GM21360 (cell line): Measurements from ENCODE around the gene CXCR5.
"Not testable (repeated sequence)": the region's sequence is repeated elsewhere in the genome, so short reads cannot be mapped to it uniquely, and the experiment has no call there.

Source experiments
- ATAC-seq: cut with Tn5 transposase; IDR thresholded peaks from one replicate; pipeline ENCODE4 v1.9.1; 2021; ENCODE audit warnings: mild to moderate bottlenecking, moderate library complexity; ENCODE audit not compliant: unreplicated experiment

CXCR5 gene, protein sequence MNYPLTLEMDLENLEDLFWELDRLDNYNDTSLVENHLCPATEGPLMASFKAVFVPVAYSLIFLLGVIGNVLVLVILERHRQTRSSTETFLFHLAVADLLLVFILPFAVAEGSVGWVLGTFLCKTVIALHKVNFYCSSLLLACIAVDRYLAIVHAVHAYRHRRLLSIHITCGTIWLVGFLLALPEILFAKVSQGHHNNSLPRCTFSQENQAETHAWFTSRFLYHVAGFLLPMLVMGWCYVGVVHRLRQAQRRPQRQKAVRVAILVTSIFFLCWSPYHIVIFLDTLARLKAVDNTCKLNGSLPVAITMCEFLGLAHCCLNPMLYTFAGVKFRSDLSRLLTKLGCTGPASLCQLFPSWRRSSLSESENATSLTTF

GRCh38 chr11:118883368-118884071 lies at the start of gene CXCR5:
Gene CXCR5, plus strand, starts transcription at chr11:118883892. Its CDS starts 50 bp downstream, at chr11:118883942.
- peak; percentile 73 for ATAC-seq

DNA sequence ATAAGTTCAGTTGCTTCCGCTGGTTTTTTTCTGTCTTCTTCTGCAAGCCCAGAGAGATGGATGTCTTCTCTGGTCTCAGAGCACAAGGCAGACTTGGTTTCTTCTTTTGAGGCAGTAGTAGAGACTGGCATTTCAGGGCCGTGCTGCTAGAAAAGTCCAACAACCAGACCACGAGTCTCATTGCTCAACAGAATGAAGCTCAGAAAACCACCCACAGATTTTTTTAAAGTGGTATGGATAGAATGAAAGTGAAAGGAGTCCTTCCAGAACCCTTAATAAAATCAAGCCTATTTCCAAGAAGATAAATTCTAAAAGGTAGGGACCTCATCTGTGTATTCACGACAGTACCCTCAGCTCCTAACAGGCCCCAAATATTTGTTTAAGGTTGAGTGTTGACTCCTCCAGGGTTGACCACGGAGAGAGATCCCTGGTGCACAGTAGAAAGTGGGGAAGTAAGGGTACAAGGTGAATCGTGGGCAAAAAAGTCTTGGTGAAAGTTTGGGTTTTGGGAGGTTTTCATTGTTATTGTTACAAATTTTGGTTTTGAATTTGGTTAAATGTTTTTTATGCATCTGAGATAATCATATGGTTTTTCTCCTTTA lies 49.2 kb upstream of the CXCR5 start:
- no peak for ATAC-seq

- no peak for ATAC-seq
Measured at GRCh38 chr11:118837868-118838267, 45.8 kb upstream of the CXCR5 start.

DNA sequence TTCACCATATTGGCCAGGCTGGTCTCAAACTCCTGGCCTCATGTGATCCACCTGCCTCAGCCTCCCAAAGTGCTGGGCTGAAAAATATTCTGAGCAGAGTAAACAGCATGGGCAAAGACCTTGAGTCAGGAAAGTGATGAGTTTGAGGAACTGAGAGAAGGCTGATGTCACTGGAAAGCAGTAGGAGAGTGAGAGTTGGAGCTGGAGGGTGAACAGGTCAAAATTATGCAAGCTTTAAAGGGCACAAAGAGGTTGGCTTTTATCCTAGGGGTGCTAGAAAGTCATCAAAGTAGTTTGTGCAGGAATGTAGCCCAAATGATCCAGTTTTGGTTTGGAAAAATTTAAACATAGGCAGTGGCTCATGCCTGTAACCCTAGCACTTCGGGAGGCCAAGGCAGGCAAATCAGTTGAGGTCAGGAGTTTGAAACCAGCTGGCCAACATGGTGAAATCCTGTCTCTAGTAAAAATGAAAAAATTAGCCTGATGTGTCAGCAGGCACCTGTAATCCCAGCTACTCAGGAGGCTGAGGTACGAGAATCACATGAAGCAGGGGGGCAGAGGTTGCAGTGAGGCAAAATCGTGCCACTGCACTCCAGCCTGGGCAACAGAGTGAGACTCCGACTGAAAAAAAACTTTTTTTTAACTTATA lies 44.7 kb upstream of the CXCR5 start:
- peak; percentile 71 for ATAC-seq

DNA sequence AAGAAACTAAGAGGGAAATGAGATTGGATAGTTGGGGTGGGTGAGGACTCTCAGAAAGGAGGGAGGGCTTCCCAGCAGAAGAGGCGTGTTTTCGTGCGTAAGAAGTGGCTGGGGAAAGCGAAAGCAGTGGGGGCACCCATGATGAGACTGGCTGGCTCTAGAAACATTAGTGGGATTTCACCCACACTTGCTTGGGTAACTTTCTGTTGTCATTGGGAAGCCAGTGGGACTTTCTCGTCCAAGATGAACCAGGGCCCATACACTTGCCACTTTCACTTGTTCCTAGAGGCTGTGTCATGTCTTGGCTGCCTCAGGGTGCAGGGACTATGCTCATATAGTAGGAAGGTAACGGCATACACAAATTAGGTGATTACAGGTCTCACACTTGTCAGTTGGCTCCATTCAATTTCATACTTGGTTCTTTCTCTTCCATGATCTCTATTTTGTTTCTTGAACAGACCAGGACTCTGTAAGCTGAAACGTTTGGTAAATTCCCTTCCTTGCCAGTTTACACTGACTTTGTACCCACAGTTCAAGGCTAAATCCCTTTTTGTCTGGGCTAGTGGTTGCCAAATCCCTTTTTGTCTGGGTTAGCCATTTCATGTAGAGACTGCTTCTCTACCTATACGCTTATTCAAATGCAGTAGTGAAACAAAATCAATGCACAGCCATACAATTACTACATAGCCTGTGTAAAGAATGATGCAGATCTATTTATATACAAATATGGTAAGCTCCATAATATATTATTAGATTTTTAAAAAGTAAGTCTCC lies 42.0 kb upstream of the CXCR5 start:
- peak; percentile 46 for ATAC-seq

GRCh38 chr11:118842369-118842768 lies 41.3 kb upstream of the CXCR5 start:
- no peak for ATAC-seq

DNA sequence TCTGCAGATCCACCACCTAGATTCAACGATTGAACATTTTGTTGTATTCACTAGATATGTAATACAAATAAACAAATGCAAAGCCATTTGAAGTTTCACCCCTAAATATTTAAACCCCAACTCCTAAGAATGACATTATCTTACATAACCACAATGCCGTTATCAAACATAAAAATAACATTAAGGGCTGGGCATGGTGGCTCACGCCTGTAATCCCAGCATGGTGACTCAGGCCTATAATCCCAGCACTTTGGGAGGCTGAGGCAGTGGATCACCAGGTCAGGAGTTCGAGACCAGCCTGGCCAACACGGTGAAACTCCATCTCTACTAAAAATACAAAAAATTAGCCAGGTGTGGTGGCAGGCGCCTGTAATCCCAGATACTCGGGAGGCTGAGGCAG lies 40.8 kb upstream of the CXCR5 start:
- not testable (repeated sequence) for ATAC-seq

GRCh38 chr11:118843565-118843964 lies 40.1 kb upstream of the CXCR5 start:
- ATAC-seq: no peak

GRCh38 chr11:118845369-118845768 lies 38.3 kb upstream of the CXCR5 start:
- no peak for ATAC-seq

DNA sequence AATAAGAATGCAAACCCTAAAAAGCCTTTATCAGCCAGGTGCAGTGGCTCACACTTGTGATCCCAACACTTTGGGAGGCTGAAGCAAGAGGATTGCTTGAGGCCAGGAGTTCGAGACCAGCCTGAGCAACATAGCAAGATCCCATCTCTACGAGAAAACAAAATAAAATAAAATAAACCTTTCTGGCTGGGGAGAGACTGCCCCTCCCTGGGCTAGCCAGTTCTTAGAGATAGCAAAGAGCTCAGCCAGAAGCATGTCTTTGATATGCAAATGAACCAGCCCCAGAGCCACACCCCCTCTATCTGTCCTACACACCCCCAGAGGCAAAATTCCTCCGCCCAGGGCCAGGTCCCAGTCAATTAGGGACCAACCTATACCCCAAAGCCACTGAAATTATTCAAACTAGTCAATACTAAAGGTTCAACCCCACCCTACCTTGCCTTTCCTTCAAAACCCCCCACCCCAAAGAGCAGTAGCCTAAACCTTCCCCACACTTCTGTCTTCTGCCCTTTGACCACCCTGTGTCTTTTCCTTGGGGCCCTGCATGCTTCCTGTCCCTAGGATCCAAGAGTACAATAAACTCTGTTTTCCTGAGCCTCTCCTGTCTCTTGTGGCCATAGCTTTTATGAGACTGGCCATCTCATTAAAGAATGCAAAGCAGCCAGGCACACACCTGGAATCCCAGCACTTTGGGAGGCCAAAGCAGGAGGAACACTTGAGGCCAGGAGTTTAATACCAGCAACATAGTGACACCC lies 37.3 kb upstream of the CXCR5 start:
- no peak for ATAC-seq

DNA sequence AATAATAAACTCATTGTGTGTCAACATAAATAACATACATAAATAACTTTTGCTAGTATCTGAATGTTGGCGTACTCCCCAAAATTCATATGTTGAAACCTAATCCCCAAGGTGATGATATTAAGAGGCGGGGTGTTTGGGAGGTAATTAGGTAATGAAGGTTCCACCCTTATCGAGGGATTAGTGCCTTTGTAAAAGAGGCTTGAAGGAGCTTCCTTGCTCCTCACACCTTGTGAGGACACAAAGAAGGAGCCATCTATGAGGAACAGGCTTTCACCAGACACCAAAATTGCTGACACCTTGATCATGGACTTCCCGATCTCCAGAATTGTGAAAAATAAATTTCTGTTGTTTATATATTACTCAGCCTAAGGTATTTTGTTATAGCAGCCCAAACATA lies 33.9 kb upstream of the CXCR5 start:
- ATAC-seq: no peak

GRCh38 chr11:118851970-118852369 lies 31.7 kb upstream of the CXCR5 start:
- ATAC-seq: peak; percentile 51

DNA sequence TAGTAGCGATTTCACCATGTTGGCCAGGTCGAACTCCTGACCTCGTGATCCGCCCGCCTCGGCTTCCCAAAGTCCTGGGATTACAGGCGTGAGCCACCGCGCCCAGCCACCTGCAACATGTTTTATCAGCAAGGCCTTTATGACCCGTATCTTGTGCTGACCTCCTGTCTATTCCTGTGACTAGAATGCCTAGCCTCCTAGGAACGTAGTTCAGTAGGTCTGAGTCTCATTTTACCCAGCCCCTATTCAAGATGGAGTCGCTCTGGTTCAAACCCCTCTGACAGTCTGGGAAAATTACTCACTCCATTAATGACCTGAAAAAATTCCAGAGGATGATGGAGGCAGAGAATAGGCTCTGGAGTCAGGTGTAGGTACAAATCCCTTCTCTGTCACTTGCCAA lies 30.0 kb upstream of the CXCR5 start:
- no peak for ATAC-seq

DNA sequence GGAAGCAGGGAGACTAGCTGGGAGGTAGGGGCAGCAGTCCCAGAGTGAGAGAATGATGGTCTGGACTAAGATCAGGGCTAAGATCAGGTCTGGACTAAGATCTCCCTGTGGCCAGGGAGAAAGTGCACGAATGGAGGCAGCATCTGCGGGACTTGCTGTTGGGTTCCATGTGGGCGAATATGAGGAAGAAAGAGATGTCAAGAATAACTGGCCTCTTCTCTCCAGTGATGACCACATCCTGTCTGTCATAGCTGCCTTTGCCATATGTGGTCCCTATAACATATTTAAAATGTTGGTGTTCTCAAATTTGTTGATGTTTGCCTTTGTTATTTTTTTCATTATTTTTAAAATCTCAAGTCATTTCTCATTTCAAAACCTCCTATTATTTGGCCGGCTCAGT lies 27.4 kb upstream of the CXCR5 start:
- no peak for ATAC-seq

DNA sequence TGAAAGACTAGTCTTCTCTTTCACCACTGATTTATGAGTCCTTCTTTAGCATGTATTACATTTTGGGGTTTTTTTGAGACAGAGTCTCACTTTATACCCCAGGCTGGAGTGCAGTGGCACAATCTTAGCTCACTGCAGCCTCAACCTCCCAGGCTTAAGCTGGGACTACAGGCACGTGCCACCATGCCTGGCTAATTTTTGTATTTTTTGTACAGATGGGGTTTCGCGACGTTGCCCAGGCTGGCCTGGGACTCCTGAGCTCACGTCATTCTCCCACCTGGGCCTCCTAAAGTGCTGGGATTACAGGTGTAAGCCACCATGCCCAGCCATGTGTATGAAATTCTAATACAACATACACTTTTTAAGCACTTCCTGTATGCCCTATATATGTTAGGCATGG lies 26.3 kb upstream of the CXCR5 start:
- ATAC-seq: no peak

DNA sequence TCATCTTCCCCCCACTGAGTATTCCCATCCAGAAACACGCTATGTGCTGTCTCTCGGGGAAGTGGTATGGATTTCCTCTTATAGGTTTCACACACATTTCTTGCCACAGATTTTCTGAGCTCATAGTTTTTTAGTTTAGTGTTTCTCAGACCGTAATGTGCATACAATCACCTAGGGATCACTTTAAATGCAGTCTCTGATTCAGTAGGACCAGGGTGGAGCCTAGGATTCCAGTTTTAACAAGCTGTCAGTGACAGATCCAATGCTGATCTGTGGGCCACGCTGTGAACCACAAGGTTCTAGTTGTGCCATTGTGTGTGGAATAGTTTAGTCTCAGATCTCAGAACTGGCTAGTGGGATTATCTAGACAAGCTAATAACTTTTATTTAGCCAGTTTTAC lies 23.7 kb upstream of the CXCR5 start:
- no peak for ATAC-seq

DNA sequence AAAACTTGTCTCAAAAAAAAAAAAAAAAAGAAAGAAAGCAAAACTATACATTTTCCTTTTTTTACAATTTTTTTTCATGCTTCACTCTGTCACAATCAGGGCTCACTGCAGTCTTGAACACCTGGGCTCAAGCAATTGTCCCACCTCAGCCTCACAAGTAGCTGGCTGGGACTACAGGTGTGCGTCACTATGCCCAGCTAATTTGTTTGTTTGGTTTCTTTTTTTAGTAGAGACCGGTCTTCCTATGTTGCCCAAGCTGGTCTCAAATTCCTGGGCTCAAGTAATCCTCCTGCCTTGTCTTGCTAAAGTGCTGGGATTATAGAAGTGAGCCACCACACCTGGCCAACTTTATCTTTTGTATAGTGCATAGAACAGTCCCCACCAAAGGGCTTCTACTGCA lies 15.0 kb upstream of the CXCR5 start:
- no peak for ATAC-seq

- ATAC-seq: peak; percentile 56
Measured at GRCh38 chr11:118870396-118871343, 13.0 kb upstream of the CXCR5 start.

DNA sequence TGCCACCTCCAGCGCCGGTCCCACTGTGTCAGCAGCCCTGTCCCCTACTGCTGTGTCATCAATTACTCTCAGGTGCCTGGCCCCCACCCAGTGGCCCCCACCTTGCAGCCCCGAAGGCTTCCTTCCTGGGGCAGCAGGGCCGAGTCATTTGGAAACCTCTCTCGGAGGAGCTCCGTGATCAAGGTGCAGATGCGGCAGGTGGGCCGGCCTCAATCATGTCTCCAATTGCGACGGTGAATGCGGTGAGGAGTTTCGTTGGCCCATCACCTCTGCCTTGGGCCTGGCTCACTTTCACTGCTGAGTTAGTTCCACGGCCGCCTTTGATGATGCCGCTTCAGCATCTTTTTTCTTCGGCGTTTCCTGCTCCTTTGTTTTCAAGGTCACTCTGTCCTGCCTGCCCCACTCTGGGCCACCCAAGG lies 11.3 kb upstream of the CXCR5 start:
- ATAC-seq: no peak
